GM19397 (cell line): ENCODE results near the gene PDZD2.
"Not testable (repeated sequence)": the region's sequence is repeated elsewhere in the genome, so short reads cannot be mapped to it uniquely, and the experiment has no call there.

Experiments
- ATAC-seq: cut with Tn5 transposase; IDR thresholded peaks from one replicate; pipeline ENCODE4 v1.9.1; 2021; ENCODE audit warnings: mild to moderate bottlenecking, moderate library complexity; ENCODE audit not compliant: unreplicated experiment

The PDZD2 gene

DNA sequence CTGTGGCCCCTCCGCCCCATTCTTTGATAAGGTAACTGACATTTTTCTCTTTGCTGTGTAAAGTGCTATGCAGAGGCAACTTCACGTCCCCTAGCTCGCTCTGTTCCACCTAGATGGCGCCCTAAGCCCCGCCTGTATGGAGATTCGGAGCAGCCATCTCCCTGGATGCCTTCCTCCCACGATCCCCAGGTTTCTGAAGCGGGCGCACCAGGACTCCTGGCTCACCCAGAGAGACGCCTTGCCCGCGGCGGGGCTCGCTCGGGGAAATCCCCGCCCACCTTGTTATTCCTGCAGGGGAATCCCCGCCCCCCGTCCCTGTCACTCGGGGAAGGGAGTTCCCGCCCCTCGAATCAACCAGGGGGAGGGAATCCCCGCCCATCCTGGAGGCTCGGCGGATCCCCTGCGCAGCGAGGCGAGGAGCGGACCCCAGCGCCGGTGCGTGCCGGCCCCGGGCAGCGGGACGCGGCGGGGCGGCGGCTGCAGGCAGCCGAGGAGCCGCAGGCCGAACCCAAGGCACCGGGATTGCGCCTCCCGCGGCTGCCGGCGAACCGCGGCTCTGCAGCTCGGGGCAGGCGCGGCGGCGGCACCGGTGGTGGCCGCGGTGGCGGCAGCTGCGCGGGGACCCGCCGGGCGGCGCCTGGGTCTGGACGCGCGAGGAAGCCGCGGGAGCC is at the start of gene PDZD2:
TSS of gene PDZD2 (plus strand) at position 384 of the 671 bp plus-strand sequence.
- ATAC-seq = peak; percentile 81

DNA sequence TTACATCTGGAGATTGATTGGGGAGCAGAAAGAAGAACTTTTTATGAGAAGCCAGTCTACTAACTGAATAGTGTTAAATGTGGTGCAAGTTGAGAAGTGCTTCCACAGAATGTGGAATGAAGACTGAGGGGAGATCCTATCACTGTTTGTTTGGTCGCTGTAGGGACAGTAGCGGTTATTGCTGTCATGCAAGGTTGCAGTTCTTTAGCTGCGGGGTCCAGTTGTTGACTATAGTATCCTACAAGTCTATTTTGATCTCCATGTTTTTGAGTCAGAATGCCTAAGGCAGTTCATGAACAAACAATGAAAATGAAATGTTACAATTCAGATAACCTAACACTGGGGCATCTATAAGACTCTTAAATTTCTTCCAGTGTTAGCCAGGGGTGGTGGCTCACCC is 45.3 kb upstream of the PDZD2 start:
- ATAC-seq = no peak

DNA sequence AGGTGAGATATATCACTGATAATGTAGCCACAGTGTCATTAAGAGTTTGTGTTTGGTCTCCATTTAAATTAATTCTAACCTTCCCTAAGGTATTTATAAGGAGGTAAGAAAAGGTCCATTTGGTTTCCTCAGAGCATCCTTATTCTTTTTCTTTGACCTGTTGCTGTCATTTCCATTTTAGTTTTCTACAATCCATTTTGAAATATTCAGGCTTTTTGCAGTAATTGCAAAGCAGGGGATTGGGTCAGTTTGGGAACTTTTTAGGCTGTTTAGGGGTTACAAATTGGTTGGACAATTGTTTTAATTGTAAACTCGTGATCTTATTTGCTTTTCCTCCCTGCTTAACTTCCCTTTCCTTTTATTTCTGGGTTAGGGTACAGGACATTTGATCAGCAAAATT is 42.6 kb upstream of the PDZD2 start:
- ATAC-seq = no peak

DNA sequence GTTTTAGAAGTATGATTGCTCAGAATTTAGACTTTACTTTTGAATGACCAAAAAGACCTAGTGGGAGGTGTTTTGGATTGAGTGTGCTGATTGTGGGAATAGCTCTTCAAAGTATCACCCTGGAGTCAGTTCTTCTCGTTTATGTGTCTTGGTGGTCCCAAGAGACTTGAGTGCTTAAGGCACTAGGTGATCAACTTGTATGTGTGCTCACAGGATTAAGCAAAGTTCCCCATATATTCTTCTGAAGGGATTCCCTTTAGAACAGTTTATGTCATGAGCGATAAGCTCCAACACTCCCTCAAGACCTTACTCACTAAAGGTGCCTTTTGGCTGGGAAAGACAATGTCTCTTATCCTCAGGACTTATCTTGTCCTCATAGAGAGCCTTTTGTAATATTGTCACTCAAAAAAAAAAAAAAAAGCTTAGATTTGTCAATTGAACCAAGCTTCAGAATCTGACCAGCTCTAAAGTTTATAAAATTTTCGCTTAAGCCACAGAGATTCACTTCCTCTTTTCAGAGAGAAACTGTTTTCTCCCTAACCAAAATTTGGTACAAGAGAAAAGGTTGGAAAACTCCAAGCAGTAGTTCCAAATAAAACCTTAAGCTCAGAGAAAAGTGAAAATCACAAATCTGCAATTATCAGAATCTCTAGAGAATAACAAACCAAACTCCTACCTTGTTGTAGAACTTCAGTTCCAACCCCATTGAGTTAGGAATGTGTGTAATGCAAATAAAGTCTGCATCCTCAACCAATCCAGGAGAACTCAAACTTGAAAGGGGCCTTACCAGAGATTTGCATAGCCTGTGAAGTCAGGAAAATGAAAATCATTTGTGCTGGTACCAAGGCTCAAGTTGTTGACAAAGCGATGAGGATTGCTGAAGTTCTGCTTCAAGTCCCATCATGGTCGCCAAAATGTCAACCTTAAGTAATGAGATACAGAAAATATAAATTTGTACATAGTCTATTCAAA is 40.0 kb upstream of the PDZD2 start:
- no peak for ATAC-seq

DNA sequence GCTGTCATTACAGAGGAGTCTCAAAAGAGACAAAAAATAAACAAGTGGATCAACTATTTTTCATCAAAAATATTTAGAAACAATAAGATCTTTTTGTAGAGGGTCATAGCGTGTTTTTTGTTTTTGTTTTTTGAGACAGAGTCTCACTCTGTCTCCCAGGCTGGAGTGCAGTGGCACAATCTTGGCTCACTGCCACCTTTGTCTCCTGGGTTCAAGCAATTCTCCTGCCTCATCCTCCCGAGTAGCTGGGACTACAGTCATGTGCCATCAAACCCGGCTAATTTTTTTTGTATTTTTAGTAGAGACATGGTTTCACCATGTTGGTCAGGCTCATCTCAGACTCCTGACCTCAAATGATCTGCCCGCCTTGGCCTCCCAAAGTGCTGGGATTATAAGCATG is 36.6 kb upstream of the PDZD2 start:
- ATAC-seq = not testable (repeated sequence)

DNA sequence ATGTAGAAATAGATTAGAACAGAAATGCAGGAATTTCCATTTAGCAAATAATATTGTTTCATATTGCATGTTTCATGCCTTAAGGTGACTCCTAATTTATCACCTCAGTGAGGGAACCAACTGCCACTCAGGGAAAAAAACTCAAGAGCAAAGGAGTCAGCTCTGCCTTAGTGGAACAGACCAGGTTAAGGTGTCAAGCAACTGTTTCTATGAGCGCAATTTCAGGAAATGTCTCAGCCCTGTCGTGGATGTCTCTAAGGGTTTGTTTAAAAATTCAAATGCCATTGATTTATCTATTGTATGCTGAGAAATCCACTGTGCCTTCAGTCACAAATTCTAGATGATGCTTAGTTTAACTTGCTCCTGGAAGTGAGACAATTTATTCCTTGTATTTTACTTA is 34.7 kb upstream of the PDZD2 start:
- no peak for ATAC-seq

DNA sequence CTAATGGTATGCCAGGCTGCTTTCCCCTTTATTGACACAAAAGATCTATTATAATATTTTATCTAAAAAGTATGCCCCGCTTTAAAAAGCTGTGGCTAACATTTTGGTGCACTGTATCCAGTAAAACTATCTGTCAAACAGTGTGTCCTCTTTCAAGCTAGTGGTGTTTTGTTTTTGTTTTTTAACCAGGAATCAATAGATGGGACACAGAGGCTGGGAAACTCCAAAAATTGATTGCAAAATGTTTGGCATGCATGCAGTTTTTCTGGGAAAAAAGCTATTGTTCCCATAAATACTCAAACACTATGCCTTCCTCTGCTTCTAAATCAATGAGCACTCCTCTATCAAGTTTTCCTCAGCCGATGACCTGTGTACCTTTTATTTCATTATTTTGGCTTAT is 34.3 kb upstream of the PDZD2 start:
- no peak for ATAC-seq

DNA sequence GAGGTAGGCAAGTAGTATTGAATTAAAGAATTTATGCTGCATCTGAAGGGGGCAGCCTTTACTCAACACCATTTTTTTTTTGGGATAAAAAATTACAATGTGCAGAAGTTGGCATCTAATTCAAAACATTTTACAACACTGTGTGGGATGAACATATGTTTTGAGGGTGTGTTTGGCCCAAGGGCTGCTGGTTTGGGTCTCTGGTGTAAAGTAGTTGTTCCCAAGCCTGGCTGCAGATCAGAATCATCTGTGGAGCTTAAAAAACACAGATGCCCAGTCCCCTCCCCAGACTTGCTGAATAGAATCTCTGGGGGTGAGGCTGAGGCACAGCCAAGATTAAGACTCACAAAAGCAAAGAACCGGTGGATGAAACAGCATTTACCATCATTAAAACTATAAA is 33.0 kb upstream of the PDZD2 start:
- no peak for ATAC-seq

DNA sequence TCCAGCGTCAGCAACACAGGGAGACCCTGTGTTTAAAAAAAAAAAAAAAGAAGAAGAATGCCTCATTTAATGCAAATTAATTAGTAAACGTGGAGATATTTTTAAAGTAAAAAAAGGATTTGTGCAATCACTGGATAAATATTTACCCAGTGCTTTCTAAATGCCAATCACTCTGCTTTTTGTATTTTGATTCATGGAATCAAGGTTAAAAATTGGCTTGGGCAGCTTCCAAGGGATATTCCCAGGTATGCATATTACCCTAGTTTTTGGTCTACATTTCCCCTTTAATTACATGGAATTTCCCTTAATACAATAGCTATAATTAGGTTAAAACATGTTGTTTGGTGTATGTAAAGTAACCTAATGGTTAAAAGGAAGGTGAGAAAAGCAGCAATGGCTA is 31.4 kb upstream of the PDZD2 start:
- ATAC-seq = no peak

DNA sequence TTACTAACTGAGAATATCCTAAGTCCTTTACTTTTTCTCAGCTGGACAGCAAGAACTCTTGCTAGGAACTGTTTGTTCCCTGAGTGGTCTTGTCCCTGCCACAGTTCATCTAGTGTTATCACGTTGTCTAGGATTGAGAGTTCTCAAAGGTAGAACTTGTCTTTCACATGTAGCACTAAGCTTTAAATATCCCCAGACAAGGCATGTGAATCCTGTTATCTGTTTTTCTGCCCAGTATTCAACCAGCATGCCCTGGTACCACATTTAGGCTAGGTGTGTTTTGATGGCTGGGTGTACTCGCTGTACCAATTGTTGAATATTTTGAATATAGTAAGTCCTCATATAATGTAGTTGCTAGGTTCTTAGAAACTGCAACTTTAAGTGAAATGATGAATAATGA is 27.9 kb upstream of the PDZD2 start:
- no peak for ATAC-seq

DNA sequence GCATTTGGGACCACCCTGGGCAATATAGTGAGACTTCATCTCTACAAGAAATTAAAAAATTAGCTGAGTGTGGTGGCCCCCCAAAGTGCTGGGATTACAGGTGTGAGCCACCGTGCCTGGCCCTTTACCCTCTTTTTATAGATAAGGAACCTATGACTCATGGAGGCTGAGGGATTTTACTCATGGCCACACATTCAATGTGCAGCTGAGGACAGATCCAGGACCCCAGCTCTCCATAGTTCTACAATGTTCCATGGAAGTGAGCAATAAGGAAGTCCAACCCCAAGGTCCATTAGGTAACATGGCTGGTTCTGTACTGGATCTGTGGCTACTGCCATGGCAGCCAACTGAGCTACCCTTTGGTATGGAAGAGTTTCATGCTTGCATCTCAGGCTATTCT is 25.3 kb upstream of the PDZD2 start:
- no peak for ATAC-seq

DNA sequence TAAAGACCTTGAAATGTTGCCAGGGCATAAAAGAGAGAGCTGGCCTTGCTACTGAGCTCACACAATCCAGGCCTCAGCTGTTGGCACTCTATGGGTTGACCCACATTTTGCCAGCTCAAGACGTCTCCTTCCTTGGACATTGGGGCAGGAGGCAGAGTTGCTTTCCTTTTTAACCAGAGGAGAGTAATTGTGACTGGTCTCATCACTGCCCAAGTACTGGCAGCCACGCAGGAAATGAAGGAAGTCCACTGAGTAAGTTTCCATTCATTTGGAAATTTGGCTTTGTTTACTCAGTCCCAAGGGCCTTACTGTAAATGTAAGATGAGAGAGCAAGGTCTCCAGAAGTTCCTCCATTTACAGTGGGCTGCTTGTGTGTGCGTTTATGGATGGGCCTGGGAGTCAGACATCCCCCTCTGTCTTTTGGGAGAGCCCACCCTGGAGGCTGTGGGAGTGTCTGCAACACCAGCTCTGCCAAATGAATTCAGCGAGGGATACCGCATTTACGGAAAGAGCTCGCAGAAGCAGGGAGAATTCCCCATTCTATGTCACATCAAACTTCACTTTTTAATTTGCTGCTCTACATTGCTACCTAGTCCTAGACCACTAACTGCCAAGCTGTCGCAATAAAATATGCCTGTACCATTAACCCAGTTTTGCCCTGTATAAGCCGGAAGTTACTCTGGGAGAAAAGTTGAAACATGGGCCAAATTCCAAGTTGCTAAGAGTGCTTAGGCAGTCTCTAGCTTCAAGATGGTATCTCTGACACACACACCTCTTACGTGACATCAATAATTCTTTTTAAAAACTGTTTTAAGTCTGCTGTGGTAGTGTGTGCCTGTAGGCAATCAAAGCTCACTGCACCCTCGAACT is 24.5 kb upstream of the PDZD2 start:
- ATAC-seq = no peak

DNA sequence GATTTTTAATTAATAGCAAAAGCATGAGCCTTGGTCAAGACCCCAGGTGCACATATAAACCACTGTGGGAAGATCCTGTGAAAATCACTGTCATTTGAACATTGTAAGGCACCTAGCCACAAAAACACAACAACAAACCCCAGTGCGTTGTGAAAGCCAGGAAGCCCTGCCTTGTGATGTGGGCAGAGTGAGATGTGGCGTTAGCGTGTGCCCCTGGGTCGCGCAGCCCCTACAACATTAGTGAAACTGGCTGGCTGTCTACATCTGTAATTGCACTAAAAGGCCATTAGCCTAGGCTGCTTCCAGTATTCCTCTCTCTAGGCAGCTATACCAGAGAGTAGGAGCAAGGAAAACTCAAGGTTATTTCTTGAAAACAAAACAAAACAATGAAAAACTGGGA is 21.1 kb upstream of the PDZD2 start:
- no peak for ATAC-seq

DNA sequence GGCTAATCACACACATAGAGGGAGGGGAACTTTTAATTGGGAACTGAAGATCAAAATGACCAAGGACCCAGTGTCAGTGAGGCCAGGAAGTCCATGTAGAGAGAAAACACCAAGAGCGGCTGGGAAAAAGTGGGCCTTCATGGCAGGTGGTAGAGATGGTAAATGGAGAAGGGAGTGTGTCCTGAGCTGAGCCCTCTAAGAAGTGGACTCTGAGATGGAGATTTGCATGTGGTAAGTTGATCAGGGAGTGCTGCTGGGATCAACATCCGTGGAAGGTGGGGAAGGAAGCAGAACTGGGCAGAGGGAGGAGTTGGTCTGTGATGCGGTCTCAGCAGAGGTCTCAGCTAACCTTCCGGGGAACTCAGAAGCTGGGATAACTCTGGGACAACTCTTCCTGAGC is 18.9 kb upstream of the PDZD2 start:
- ATAC-seq = no peak

DNA sequence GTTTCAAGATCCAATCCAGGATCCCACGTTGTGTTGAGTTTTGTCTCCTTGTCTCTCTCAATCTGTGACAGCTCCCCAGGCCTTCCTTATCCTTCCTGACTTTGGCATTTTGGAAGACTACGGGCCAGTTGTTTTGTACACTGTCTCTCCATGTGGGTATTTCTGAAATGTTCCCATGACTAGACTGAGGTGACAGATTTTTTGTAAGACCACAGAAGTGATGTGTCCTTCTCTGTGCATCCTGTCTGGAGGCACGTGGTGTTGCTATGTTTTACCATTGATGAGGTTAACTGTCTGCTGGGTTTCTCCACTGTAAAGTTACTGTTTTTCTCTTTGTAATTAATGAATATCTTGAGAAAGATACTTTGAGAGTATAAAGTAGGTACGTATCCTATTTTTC is 15.7 kb upstream of the PDZD2 start:
- ATAC-seq = no peak

DNA sequence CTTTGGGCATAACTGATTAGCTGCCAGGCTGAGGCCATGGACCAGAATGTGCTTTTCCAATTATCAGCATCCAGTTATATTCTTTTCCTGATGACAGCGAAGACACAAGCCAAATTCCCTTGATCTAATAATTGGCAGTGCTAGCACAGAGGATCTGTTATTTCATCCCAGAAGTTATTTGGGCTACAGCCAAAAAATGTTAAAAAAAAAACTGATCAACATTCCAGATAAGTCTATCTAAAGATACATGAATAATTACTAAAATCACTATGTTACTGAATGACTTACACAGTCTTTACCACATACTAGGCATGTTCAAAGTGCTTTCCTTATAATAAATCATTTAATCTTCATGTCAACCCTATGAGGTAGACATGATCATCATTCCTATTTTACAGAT is 13.5 kb upstream of the PDZD2 start:
- ATAC-seq = no peak

DNA sequence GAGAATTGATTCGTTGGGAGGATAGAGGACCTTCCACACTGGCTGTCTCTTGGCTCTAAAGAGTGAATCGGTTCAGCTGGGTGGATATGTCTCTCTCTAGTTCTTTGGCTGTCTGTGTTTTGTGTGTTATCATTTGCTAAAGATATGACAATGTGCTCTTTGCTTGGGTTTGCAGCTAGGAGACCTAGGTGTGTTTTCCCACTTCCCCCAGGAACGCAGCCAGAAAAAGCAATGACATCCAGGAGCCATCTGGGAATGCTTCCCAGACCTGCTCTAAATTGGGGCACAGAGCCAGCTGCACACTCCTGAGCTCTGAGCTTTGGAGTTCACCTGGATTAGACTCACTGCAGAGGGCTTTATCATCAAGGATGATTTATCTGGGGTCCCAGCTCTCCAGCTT is 12.8 kb upstream of the PDZD2 start:
- ATAC-seq = no peak

DNA sequence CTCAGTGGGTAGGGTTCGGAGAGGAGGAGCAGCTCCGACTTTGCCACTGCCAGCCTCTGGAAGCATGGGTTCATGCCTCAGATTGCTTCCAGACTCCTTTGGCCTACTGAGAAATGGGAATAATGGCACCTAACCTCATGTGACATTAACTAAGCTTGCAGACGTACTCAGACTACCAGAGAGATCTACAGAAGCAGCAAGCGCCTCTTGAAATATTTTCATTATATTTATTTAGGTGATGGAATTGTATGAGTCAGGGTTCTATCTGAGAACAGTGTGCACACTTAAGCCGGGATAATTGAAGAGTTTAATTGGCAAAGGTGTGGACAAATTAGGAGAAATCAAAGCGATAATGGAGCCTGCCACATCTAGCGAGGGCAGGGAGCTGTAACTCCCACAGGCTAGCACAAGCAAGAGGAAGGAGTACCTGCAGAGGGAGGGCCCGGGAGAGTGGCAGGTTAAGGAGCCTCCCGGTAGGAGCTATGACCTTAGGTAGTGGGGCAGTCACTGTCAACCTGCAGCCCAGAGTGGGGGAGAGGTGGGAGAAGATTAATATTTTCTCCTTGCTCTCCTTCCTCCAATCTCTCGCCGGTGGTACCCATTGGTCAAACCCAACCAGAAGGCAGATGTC is 12.2 kb upstream of the PDZD2 start:
- no peak for ATAC-seq

DNA sequence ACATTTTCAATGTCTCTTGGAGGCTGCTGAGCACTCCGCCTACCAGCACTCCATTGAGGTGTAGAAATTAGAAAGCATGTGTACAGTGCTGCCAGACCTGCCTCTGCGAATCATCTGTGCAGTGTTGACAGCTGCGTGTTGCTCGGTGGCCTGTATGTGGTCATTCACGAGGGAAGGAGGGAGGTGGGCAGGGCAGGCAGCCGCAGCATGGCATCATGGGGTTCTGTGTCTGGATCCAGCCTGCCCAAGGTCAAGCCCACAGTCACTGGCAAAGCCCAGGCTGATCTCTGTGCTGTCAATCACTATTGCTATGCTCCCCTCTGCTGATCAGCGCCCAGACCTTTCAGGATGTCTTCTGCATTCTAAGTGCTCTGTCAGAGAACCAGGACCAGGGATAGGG is 8.0 kb upstream of the PDZD2 start:
- ATAC-seq = no peak

DNA sequence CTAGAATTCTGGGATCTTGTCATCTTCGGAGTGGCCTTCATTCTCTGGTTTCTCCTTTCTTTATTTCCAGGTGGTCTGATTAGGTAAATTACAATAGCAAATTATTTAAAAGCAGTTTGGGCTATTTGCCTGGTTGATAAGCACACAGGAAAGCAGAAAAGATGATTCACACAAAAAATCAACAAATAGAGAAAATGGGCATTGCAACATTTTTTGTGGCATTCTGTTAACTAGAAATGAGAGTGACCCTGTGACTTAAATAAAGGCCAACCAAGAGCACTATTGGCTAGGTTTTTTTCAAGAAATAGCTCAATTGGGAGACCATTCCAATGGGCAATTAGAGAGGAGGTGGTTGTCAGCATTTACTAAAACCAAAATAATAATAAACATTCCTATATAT is 6.5 kb upstream of the PDZD2 start:
- no peak for ATAC-seq

DNA sequence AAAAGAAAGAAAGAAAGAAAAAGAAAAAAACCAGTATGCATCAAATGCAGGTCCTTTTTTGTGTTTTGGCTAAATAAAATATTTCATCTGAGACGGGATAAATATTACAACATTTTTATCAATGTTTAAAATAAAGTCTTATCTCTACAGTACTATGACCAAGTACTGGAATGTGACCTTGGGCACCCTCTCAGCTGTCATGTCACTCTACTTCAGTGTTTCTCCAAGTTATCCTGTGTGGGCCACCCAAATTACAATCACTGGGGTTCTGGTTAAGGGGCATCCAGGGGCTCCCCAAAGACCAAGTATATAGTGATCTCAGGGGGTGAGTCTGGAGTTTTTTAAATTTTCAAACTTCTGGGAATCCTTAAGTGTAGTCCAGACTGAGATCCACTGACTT is 3.5 kb upstream of the PDZD2 start:
- ATAC-seq = no peak
